Measurements from ENCODE around the gene LDHB.

- TF ChIP-seq EZH2 (IDR thresholded peaks at IDR 0.05; ENCODE audit: low read length, unreplicated experiment) (no peak), CTCF (conservative IDR thresholded peaks at IDR 0.05; ENCODE audit: low read depth, low read length) (peak; percentile 33; the same call in 1 of the 2 replicates), EZH2phosphoT487 (IDR thresholded peaks at IDR 0.05; ENCODE audit: borderline replicate concordance, low read length) (no peak)
These were observed 1.7 kb upstream of the LDHB start for GRCh38 chr12:21659383-21659782.
